ENCODE data around the gene TRNP1.

Gene TRNP1

GRCh38 chr1:27021354-27022031, 28.0 kb downstream of the TRNP1 start:
- FAIRE-seq (no peak), DNase-seq (ENCODE audit: insufficient read length) (no peak)
- TF ChIP-seq TAF1 (IDR thresholded peaks at IDR 0.05; ENCODE audit: borderline replicate concordance, low read depth, low read length), result no peak
- TF ChIP-seq POLR2A (IDR thresholded peaks at IDR 0.05; ENCODE audit: low read depth, low read length), result no peak
- TF ChIP-seq POLR2AphosphoS5 (IDR thresholded peaks at IDR 0.05; ENCODE audit: low read depth, low read length), result no peak

GRCh38 chr1:27025718-27026117, 32.2 kb downstream of the TRNP1 start:
- no peak for FAIRE-seq
- TF ChIP-seq POLR2A (IDR thresholded peaks at IDR 0.05; ENCODE audit: low read depth, low read length) (no peak), POLR2AphosphoS5 (IDR thresholded peaks at IDR 0.05; ENCODE audit: low read depth, low read length) (no peak), TAF1 (IDR thresholded peaks at IDR 0.05; ENCODE audit: borderline replicate concordance, low read depth, low read length) (no peak)
- no peak for DNase-seq (ENCODE audit: insufficient read length)

GRCh38 chr1:27026621-27027574, 33.4 kb downstream of the TRNP1 start:
- DNase-seq (ENCODE audit: insufficient read length) (no peak), FAIRE-seq (no peak)
- TF ChIP-seq POLR2A (IDR thresholded peaks at IDR 0.05; ENCODE audit: low read depth, low read length) (no peak), POLR2AphosphoS5 (IDR thresholded peaks at IDR 0.05; ENCODE audit: low read depth, low read length) (no peak), TAF1 (IDR thresholded peaks at IDR 0.05; ENCODE audit: borderline replicate concordance, low read depth, low read length) (no peak)

- FAIRE-seq, result no peak
- TF ChIP-seq TAF1 (IDR thresholded peaks at IDR 0.05; ENCODE audit: borderline replicate concordance, low read depth, low read length) (no peak), POLR2A (IDR thresholded peaks at IDR 0.05; ENCODE audit: low read depth, low read length) (no peak), POLR2AphosphoS5 (IDR thresholded peaks at IDR 0.05; ENCODE audit: low read depth, low read length) (no peak)
These were observed 34.2 kb downstream of the TRNP1 start for GRCh38 chr1:27027575-27028250.

GRCh38 chr1:27029517-27029916, 36.0 kb downstream of the TRNP1 start:
- TF ChIP-seq POLR2A (IDR thresholded peaks at IDR 0.05; ENCODE audit: low read depth, low read length) (no peak), TAF1 (IDR thresholded peaks at IDR 0.05; ENCODE audit: borderline replicate concordance, low read depth, low read length) (no peak), POLR2AphosphoS5 (IDR thresholded peaks at IDR 0.05; ENCODE audit: low read depth, low read length) (no peak)
- no peak for DNase-seq (ENCODE audit: insufficient read length)
- FAIRE-seq, result no peak

More at GRCh38 chr1:27027575-27028250, 34.2 kb downstream of the TRNP1 start:
- DNase-seq (ENCODE audit: insufficient read length), result no peak

GRCh38 chr1:27031235-27032118, 38.0 kb downstream of the TRNP1 start:
- DNase-seq (ENCODE audit: insufficient read length) (no peak), FAIRE-seq (no peak)
- TF ChIP-seq TAF1 (IDR thresholded peaks at IDR 0.05; ENCODE audit: borderline replicate concordance, low read depth, low read length) (no peak), POLR2AphosphoS5 (IDR thresholded peaks at IDR 0.05; ENCODE audit: low read depth, low read length) (no peak), POLR2A (IDR thresholded peaks at IDR 0.05; ENCODE audit: low read depth, low read length) (no peak)

GRCh38 chr1:27032119-27032461, 38.6 kb downstream of the TRNP1 start:
- TF ChIP-seq POLR2A (IDR thresholded peaks at IDR 0.05; ENCODE audit: low read depth, low read length) (no peak), TAF1 (IDR thresholded peaks at IDR 0.05; ENCODE audit: borderline replicate concordance, low read depth, low read length) (no peak), POLR2AphosphoS5 (IDR thresholded peaks at IDR 0.05; ENCODE audit: low read depth, low read length) (no peak)
- no peak for FAIRE-seq
- DNase-seq (ENCODE audit: insufficient read length), result no peak

GRCh38 chr1:27033043-27033746, 39.7 kb downstream of the TRNP1 start:
- DNase-seq (ENCODE audit: insufficient read length) (no peak), FAIRE-seq (no peak)
- TF ChIP-seq POLR2AphosphoS5 (IDR thresholded peaks at IDR 0.05; ENCODE audit: low read depth, low read length) (no peak), TAF1 (IDR thresholded peaks at IDR 0.05; ENCODE audit: borderline replicate concordance, low read depth, low read length) (no peak), POLR2A (IDR thresholded peaks at IDR 0.05; ENCODE audit: low read depth, low read length) (no peak)

GRCh38 chr1:27035344-27035743, 41.9 kb downstream of the TRNP1 start:
- DNase-seq (ENCODE audit: insufficient read length) (no peak), FAIRE-seq (no peak)

GRCh38 chr1:27036718-27037117, 43.2 kb downstream of the TRNP1 start:
- no peak for TF ChIP-seq TAF1 (IDR thresholded peaks at IDR 0.05; ENCODE audit: borderline replicate concordance, low read depth, low read length)
- no peak for FAIRE-seq
- DNase-seq (ENCODE audit: insufficient read length), result no peak

More at GRCh38 chr1:27035344-27035743, 41.9 kb downstream of the TRNP1 start:
- TF ChIP-seq POLR2A (IDR thresholded peaks at IDR 0.05; ENCODE audit: low read depth, low read length), result no peak
- no peak for TF ChIP-seq TAF1 (IDR thresholded peaks at IDR 0.05; ENCODE audit: borderline replicate concordance, low read depth, low read length)
- TF ChIP-seq POLR2AphosphoS5 (IDR thresholded peaks at IDR 0.05; ENCODE audit: low read depth, low read length), result no peak

Data from GM12892 (cell line).